Inferior parietal cortex (tissue), 1 donor: ENCODE data around the gene GCN1.

Source experiments
- DNase-seq: peaks from one replicate; pipeline ENCODE4 v3.0.0-alpha.2; 2016; ENCODE audit errors: extremely low spot score

GCN1 gene

GRCh38 chr12:120116792-120117651 is 77.5 kb downstream of the GCN1 start:
- DNase-seq, result peak; percentile 79

GRCh38 chr12:120116441-120116791 is 78.1 kb downstream of the GCN1 start, which contains the start of gene RAB35:
Gene RAB35, minus strand, starts transcription at chr12:120116753. Its CDS starts 103 bp downstream, at chr12:120116650.
- DNase-seq, result no peak

- no peak for DNase-seq
Measured at GRCh38 chr12:120115692-120116440, 78.6 kb downstream of the GCN1 start.

GRCh38 chr12:120115066-120115465 is 79.4 kb downstream of the GCN1 start:
- DNase-seq, result no peak

- DNase-seq, result no peak
Measured at GRCh38 chr12:120110550-120111501, 83.7 kb downstream of the GCN1 start.

- DNase-seq, result no peak
Measured at GRCh38 chr12:120109570-120110267, 84.8 kb downstream of the GCN1 start.

- no peak for DNase-seq
Measured at GRCh38 chr12:120106151-120106550, 88.4 kb downstream of the GCN1 start.

- DNase-seq, result no peak
Measured at GRCh38 chr12:120103371-120103770, 91.1 kb downstream of the GCN1 start.

- no peak for DNase-seq
Measured at GRCh38 chr12:120103044-120103338, 91.5 kb downstream of the GCN1 start.

- DNase-seq, result no peak
Measured at GRCh38 chr12:120102189-120103043, 92.1 kb downstream of the GCN1 start.

- no peak for DNase-seq
Measured at GRCh38 chr12:120101617-120102016, 92.9 kb downstream of the GCN1 start.

- no peak for DNase-seq
Measured at GRCh38 chr12:120101182-120101581, 93.3 kb downstream of the GCN1 start.

- DNase-seq, result peak; percentile 48
Measured at GRCh38 chr12:120100630-120101029, 93.9 kb downstream of the GCN1 start.

- no peak for DNase-seq
Measured at GRCh38 chr12:120099738-120100137, 94.8 kb downstream of the GCN1 start.

GRCh38 chr12:120098756-120099470 is 95.6 kb downstream of the GCN1 start:
- no peak for DNase-seq

- no peak for DNase-seq
Measured at GRCh38 chr12:120096671-120097202, 97.8 kb downstream of the GCN1 start.

GRCh38 chr12:120095736-120096135 is 98.8 kb downstream of the GCN1 start:
- no peak for DNase-seq

- DNase-seq, result no peak
Measured at GRCh38 chr12:120095331-120095730, 99.2 kb downstream of the GCN1 start.

GRCh38 chr12:120094485-120094884 is 100.0 kb downstream of the GCN1 start:
- no peak for DNase-seq
